Stimulated activated CD4-positive, alpha-beta T cell treated with anti-CD3 and anti-CD28 coated beads, Interleukin-1b, Interleukin-23, amount 100 ng/mL, for 4 hours (primary cell): Measurements from ENCODE around the gene RNH1.

Experiments used
- DNase-seq, 2 donors: peaks; one replicate each; pipeline ENCODE4 v3.0.0-alpha.2; 2020; ENCODE audit warnings: low read depth in 2 of 2

The RNH1 gene

GRCh38 chr11:506995-507726, at the start of gene RNH1:
RNH1 (minus strand) TSS chr11:507242; CDS start chr11:502162, 5,080 bp downstream.
- peak; percentile 100 for DNase-seq

- DNase-seq = no peak
These were observed 49.0 kb upstream of the RNH1 start for GRCh38 chr11:555780-556661.

- no peak for DNase-seq
These were observed 48.3 kb upstream of the RNH1 start for GRCh38 chr11:555227-555779.

GRCh38 chr11:554428-555226, 47.6 kb upstream of the RNH1 start:
- peak; percentile 76 to 80 for DNase-seq

- no peak for DNase-seq
These were observed 46.9 kb upstream of the RNH1 start for GRCh38 chr11:553988-554340.

GRCh38 chr11:553083-553987, 46.3 kb upstream of the RNH1 start:
- DNase-seq = no peak

GRCh38 chr11:551596-551995, 44.6 kb upstream of the RNH1 start:
- DNase-seq = no peak

- DNase-seq = no peak
These were observed 44.1 kb upstream of the RNH1 start for GRCh38 chr11:551131-551530.

- DNase-seq = no peak
These were observed 43.7 kb upstream of the RNH1 start for GRCh38 chr11:550746-551085.

- DNase-seq = no peak
These were observed 43.1 kb upstream of the RNH1 start for GRCh38 chr11:550021-550745.

- no peak for DNase-seq
These were observed 41.9 kb upstream of the RNH1 start for GRCh38 chr11:548700-549603.

- no peak for DNase-seq
These were observed 38.1 kb upstream of the RNH1 start for GRCh38 chr11:545171-545570.

GRCh38 chr11:544817-545166, 37.8 kb upstream of the RNH1 start:
- DNase-seq = no peak

- no peak for DNase-seq
These were observed 34.4 kb upstream of the RNH1 start for GRCh38 chr11:541433-541885.

GRCh38 chr11:540583-541432, 33.8 kb upstream of the RNH1 start:
- DNase-seq = no peak

- DNase-seq = no peak
These were observed 33.0 kb upstream of the RNH1 start for GRCh38 chr11:539971-540481.

- DNase-seq = no peak
These were observed 31.5 kb upstream of the RNH1 start for GRCh38 chr11:538431-539051.
